Measurements from ENCODE around the gene PLCD3.

- no peak for TF ChIP-seq CTCF (IDR thresholded peaks at IDR 0.05)
- no peak for TF ChIP-seq POLR2AphosphoS5 (IDR thresholded peaks at IDR 0.05)
Observed at GRCh38 chr17:45104029-45104428, 28.3 kb downstream of the PLCD3 start.

Data from upper lobe of left lung (tissue), 4 donors.